ENCODE data around the gene CHST11.

Gene CHST11

DNA sequence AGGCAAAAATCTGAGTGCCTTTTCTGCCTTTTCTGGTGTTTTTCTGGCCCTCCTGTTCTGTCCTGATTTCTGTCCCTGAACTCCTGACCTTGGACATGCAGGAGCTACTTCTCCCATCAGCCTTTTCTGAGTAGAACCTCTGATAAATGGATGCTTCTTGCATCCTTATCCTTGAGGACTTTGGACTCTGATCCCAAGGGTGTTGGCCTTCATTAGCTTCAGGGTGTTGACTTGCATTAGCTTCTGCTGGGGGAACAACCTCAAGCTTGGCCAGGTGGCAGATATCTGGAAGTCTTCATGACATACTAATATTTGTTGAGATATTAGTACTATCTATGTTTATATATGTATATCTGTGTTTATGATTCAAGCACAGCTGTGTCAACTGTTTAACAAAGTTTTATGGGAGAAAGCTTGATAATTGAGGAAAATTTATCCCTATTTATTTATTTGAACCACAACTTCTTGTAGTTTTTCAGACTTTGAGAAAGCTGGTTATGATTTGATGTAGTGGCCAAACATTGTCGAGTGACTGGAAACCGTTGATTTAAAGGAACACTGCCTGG lies 124.3 kb downstream of the CHST11 start:
- TF ChIP-seq, protein P1, sequence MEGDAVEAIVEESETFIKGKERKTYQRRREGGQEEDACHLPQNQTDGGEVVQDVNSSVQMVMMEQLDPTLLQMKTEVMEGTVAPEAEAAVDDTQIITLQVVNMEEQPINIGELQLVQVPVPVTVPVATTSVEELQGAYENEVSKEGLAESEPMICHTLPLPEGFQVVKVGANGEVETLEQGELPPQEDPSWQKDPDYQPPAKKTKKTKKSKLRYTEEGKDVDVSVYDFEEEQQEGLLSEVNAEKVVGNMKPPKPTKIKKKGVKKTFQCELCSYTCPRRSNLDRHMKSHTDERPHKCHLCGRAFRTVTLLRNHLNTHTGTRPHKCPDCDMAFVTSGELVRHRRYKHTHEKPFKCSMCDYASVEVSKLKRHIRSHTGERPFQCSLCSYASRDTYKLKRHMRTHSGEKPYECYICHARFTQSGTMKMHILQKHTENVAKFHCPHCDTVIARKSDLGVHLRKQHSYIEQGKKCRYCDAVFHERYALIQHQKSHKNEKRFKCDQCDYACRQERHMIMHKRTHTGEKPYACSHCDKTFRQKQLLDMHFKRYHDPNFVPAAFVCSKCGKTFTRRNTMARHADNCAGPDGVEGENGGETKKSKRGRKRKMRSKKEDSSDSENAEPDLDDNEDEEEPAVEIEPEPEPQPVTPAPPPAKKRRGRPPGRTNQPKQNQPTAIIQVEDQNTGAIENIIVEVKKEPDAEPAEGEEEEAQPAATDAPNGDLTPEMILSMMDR (IDR thresholded peaks at IDR 0.05; ENCODE audit: borderline replicate concordance, insufficient read depth, low read depth, low read length) = no peak

DNA sequence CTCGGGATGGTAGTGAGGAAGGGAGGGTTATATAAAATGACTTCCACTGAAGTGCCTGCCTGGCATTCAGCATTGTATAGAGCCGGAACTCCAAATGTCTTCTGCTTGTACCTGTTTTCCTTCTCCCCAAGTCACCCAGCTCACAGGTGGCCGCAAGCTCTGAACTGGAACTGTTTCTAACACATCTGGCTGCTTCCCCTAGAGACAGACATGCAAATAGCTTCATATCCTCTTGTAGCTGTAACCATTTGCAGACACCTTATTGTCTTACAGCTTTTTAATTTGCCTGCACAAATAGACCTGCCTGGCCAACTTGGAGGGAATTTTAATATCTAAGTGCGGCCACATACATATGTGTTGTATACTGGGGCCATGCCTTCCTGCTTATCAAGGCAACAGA lies 126.0 kb downstream of the CHST11 start:
- TF ChIP-seq, protein P1 (IDR thresholded peaks at IDR 0.05; ENCODE audit: borderline replicate concordance, insufficient read depth, low read depth, low read length) = no peak
- H3K4me3 ChIP-seq (ENCODE audit: low read depth, low read length) = no peak overlapping the region

More for the DNA sequence above, 124.3 kb downstream of the CHST11 start:
- H3K4me3 ChIP-seq (ENCODE audit: low read depth, low read length) = no peak overlapping the region

DNA sequence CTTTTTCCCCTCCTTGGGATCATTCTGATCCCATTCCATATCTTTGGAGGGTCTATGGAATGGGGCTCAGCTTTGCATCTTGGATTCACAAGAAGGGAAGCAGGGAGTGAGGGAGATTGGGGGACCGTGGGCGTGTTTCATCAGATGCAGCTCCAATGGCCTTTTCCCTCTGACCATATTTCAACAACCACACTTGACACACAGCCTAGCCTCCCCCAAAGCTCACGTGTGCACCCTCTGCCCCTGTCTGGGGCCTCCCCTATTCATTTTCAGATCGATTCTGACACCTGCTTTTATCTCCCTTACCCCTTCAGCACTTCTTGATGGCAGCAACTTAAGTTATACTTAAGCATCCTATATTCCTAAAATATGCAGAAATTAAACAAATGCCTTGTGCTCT lies 126.6 kb downstream of the CHST11 start:
- TF ChIP-seq, protein P1 (IDR thresholded peaks at IDR 0.05; ENCODE audit: borderline replicate concordance, insufficient read depth, low read depth, low read length) = no peak
- H3K4me3 ChIP-seq (ENCODE audit: low read depth, low read length) = no peak overlapping the region

DNA sequence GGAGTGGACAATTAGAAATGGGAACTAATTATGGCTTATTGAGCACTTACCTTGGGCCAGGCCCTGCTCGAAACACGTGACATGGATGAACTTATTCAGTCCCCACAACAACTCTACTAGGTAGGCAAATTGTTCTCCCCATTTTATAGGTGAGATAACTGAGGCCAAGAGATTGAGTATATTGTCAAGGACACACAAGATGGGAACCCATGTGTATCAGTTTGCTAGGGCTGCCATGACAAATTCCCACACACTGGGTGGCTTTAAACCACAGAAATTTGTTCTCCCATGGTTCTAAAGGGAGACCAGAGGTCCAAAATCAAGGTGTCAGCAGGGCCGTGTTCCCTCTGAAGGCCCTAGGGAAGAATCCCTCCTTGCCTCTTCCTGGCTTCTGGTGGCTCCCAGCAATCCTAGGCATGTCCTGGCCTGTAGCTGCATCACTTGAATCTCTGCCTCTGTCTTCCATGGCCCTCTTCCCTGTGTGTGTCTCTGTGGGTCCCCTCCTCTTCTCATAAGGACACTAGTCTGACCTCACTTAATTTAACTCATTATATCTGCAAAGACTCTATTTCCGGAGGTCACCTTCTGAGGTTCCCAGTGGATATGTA lies 128.8 kb downstream of the CHST11 start:
- no peak overlapping the region for H3K4me3 ChIP-seq (ENCODE audit: low read depth, low read length)
- TF ChIP-seq, protein P1 (IDR thresholded peaks at IDR 0.05; ENCODE audit: borderline replicate concordance, insufficient read depth, low read depth, low read length) = no peak

DNA sequence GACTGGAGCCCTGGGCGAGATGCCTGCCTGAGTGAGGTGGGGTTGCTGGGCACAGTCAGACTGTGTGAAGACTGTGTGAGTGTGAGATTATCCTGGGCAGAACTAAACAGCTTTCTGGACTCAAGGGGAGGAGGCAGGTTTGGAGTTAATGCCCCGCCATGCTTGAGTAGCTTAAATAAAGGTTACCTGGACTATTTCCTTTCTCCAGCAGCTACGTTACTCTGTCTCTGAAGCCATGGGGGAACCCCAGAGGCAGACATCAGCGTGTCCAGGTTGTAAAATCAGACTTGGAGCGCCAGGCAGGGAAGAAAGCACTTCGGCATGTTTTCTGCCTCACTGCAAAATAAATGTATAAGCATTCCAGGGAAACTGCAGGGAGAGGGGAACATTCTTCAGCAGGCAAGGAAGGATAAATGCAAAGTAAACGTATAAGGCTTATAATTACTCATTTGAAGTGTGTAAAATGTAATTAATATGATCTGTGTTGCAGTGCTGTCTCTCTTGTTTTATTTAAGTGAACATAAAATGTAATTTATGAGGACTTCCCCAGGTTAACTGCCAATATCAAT lies 129.7 kb downstream of the CHST11 start:
- TF ChIP-seq, protein P1 (IDR thresholded peaks at IDR 0.05; ENCODE audit: borderline replicate concordance, insufficient read depth, low read depth, low read length) = no peak

DNA sequence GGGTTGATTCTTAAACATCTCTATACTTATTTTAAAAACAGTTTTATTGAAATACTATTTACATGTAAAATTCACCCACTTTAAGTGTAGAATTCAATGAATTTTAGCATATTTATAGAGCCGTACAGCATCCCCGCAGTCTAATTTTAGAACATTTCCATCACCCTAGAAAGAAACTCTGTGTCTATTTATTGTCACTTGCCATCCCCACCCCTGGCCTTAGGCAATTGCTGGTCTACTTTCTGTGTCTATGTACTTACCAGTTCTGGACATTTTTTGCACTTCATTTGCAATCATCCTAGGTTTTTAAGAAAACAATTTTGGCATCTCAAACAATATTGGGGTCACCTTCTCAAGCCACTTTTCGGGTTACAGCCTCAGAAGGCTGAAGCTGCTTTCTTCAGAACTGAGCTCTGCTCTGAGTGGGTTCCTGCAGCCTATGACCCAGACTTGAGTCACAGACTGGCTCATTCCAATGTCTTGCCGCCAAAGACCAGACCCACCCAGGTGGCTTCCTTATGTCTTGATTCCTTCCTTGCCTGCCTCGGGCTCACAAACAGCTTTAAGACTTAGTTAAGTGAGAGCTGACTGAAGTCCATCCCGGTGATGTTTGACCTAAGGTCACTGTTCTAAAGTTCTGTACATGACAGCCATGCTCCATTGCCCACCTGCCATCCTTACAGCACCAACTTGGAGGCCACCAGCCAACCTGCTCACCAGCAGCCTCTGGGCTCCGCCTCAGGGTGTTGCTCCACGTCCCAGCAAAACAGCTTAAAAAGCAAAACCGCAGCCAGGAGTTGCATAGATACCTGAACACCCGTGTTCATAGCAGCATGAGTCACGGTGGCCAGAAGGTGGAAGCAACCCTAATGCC lies 131.5 kb downstream of the CHST11 start:
- no peak overlapping the region for H3K4me3 ChIP-seq (ENCODE audit: low read depth, low read length)
- TF ChIP-seq, protein P1 (IDR thresholded peaks at IDR 0.05; ENCODE audit: borderline replicate concordance, insufficient read depth, low read depth, low read length) = no peak

More for the DNA sequence above, 129.7 kb downstream of the CHST11 start:
- no peak overlapping the region for H3K4me3 ChIP-seq (ENCODE audit: low read depth, low read length)
